GM18502 (cell line): ENCODE results near the gene PPP1R37.

Source experiments
- ATAC-seq: cut with Tn5 transposase; IDR thresholded peaks from one replicate; pipeline ENCODE4 v1.9.1; 2021; ENCODE audit warnings: mild to moderate bottlenecking; ENCODE audit not compliant: unreplicated experiment, poor library complexity

PPP1R37 gene

DNA sequence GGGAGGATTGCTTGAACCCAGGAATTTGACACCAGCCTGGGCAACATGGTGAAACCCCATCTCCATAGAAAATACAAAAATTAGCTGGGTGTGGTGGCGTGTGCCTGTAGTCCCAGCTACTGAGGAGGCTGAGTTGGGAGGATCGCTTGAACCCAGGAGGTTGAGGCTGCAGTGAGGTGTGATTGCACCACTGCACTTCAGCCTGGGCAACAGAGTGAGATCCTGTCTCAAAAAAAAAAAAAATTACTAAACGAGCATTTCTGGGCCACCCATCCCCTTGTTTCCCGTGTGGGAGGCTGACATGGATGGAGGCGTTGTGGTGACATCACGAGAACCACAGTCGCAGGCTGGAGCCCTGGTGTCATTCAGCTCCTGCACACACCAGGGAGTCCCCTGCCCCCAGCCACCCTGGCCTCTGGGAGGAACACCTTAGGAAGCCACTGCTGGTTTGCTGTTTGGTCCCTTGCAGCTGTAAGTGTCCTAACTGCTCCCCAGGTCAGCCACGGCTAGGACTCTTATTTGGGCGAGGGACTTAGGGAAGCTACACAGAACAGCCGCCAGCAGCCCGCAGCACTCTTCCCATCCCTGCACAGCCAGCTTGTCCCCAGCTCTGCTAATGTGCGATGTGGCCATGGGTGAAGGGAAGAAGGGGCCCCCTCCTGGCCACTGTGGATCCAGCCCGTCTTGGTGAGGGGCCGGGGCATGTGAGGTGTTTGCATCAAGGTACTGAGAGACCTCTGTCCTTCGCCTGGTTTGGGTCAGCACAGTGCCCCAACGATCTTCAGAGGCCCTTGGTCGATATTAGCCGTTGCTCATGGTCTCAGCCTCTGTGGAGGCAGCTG, 55.1 kb downstream of the PPP1R37 start:
- ATAC-seq = no peak

DNA sequence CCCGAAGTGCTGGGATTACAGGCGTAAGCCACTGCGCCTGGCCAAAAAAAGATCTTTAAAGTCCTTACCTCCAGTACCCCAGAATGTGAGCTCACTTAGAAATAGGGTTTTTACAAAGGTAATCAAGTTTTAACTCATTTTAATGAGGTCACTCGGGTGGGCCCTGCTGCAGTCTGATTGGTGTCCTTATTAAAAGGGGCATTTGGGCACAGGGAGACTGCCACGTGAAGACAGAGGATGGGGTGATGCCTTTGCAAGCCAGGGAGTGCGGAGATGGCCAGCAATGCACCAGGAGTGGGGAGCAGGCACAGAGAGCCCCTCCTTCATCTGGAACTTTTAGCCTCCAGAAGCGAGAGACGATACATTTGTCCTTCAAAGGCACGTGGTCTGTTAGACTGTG, 56.1 kb downstream of the PPP1R37 start:
- ATAC-seq = no peak

DNA sequence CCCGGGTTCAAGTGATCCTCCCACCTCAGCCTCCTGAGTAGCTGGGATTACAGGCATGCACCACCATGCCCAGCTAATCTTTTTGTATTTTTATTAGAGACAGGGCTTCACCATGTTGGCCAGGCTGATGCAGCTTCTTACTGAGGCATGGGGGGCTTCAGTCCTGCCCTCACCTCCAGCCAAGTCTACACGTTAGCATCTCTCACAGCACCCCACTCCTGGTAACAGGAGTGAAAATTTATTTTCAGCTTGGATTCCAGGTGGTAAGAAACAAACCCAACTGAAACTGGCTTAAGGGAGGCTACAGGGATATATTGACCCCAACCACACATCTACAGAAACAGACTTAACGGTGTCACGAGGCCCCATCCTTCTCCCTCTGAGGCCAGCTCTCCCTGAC, 57.2 kb downstream of the PPP1R37 start:
- ATAC-seq = no peak

- ATAC-seq = no peak
Measured at GRCh38 chr19:45150751-45151281, 57.8 kb downstream of the PPP1R37 start.

DNA sequence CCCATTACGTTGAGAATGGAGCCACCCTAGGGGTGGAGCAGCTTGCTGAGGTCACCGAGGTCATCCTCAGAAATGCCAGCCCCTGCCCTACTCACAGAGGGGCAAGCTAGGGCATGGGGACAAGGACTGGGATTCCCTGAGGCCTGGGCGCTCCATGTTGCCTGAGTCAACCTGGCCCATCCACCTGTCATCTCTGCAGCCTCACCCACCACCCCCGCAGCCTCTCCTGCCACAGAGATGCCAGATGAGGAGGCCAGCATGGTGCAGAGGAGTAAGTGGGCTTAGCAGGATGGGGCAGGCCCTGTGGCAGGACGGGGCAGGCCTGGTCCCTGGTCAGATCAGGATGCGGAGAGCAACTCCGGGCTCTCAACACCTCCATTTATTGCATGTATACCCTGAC, 58.3 kb downstream of the PPP1R37 start:
- no peak for ATAC-seq

DNA sequence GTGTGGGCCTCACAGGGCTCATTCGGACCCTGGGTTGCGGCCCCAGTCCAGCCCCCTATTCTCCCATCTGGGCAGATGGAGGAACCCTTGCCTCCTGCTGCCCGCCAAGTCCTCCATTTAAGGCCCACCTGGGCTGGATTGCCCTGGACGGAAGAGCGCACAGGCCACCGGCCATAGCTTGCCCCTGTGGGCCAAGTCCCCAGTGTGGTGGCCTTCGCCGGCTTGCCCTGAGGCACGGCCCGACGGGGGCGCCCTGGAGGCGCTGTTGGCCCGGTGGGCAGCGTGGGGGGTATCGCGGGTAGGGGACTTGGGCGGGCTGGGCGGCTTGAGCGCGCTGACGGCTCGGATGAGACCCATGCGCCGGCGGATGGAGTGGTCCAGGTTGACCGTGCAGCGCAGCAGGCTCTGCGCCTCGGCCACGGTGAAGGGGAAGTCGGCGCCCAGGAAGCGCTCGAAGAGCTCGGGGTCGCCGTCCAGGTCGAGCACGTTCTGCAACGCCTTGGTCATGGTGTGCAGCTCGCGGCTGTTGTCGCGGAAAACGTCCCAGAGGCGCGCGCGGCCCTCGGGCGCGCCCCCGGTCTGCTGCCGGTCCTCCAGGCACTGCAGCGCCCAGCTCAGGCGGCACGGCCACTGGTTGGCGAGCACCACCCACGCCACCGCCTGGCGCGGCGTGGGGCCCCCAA, 59.0 kb downstream of the PPP1R37 start:
- no peak for ATAC-seq

- no peak for ATAC-seq
Measured at GRCh38 chr19:45152504-45153338, 59.7 kb downstream of the PPP1R37 start.

DNA sequence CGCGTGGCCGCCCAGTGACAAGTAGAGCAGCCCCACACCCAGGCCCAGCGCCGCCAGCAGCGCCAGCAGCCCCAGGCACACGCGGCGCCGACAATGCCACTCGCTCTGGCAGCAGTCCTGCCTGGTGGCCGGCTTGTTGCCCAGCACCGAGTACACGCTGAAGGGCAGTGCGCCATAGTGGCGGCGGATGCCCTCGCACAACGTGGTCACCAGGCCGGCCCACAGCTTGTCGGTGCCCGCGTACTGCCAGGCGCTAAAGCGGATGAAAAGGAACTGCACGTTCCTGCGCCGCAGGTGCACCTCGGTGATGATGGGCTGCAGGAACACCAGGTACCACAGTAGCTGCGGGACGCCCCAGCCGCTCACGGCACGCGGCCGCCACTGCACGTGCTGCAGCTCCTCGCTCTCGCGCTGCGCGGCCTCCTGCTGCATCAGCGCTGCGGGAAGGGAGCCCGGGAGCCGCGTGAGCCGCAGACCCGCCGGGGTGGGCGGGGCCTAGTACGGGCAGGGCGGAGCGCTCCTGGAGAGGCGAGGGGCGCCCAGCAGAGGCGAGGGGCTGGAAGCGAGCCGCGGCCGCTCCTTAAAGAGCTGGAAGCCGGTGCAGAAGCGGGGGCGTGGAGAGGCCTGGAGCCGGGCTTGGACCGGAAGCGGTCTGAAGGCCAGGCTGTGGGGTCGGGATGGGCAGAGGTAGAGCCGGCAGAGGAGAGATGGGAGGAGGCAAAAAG, 60.5 kb downstream of the PPP1R37 start:
- ATAC-seq = no peak

GRCh38 chr19:45154064-45154827, 61.3 kb downstream of the PPP1R37 start:
- no peak for ATAC-seq

- no peak for ATAC-seq
Measured at GRCh38 chr19:45156011-45156630, 63.1 kb downstream of the PPP1R37 start.

DNA sequence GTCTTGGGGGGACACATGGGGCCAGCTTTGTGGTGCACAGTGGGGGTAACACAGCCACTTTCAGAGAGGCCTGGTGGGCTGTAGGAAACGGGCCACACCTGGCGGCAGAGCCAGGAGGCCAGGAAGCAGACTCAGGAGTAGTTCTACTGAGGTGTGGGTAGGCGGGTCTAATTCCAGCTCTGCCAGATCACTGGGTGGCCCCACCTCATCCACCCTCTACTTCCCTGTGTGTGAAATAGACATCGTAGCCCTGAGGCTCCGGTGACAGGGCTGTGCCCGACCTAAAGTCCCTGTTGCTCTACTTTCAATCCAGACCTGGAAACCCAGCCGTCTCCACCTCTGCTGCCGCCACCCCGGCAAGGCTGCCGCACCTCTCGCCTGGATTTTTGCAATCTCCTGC, 63.8 kb downstream of the PPP1R37 start:
- ATAC-seq = no peak

DNA sequence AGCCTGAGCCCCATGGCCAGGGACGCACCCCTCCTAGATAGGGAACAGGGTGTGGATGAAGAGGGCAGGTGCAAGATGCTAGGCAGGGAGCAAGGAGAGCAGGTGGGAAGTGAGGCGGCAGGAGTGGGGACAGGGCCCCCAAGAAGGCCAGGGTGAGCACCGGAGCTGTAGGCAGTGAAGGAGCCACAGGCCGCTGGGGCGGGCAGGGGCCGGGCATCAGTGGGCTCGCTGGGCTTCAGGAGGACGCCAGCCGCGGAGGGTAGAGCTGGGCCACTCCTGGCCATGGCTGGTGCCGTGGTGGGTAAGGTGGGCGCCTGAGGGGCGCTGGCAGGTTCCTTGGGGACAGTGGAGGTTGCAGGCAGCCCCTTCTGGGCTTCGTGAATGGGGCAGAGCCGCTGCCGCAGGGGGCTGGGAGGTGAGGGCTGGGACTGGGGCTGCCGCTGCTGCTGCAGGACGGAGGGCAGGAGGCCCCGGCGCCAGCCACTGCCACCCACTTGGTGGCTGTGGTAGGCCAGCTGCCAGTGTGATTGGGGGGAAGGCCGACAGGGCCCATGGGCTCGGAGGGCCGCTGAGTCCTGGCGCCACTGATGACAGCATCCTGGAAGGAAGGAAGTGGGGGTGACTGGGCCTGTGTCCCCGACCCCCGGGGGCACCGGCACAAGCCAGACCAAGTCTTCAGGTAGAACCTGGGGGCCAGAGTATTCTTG, 65.7 kb downstream of the PPP1R37 start:
- ATAC-seq = no peak

GRCh38 chr19:45159210-45159970, 66.4 kb downstream of the PPP1R37 start:
- ATAC-seq = no peak

DNA sequence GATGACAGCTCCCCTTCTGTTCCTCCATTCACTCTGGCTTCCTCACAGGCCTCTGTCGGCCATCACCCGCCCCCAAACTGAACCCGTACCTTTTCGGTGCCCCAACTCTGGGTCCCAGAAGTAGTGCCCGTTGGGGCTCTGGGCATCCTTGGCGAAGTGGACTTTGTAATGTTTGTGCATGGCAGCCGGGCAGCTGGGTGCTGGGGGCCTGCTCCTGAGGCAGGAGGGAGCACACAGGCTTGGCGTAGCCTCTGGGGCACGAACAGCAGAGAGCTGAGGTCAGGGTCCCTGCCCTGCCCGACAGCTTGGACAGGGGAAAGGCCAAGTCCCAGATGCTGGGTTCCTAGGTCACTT, 67.0 kb downstream of the PPP1R37 start:
- no peak for ATAC-seq

GRCh38 chr19:45160870-45161737, 68.1 kb downstream of the PPP1R37 start, which contains the start of gene NKPD1:
Gene NKPD1, minus strand, starts transcription at chr19:45160982. Its CDS starts 832 bp downstream, at chr19:45160150.
- no peak for ATAC-seq

DNA sequence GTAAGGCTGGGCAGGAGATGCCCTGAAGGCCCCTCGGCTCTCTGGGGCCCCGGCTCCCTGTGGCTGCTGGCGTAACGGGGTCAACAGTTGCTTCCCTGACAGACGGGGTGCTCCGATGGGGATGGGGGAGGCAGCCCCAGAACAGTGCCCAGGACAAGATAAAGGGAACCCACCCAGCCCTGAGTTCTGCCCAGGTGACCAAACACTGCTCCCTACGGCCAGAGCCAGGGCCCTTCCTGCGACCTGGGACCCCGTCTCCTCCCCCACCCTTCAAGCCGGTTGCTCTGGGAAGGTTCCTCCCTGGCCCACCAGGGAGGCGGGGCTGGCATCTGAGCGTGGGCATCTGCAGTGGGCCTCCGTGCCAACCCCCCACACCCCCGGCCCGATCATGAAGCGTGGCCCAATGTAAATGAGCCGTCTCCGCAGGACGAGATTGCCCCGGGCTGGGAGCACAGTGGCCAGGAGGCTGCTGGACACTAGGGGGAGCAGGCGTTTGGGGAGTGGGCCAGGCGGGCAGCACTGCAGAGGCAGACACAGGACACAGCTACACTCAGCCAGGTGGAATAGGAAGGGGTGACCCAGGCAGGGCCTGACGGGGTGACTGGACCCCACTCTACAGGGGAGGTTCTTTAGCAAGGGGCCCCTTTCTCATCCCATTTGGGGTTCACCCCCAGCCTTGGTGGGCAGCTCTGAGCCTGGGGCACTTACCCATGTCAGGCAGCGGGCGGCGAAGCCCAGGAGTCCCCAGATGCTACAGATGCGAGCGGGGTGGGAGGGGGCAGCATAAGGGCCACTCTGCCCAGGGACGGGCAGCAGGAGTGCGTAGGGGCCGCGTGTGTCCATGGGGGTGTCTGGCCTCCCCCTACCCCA, 69.0 kb downstream of the PPP1R37 start:
- no peak for ATAC-seq
